Activated T-cell treated with anti-CD3 and anti-CD28 coated beads for 1 hour (primary cell): Measurements from ENCODE around the gene CSNK2B.

Experiments
- DNase-seq: peaks from one replicate; pipeline ENCODE4 v3.0.0-alpha.2; 2020; ENCODE audit warnings: low read depth

The CSNK2B gene

DNA sequence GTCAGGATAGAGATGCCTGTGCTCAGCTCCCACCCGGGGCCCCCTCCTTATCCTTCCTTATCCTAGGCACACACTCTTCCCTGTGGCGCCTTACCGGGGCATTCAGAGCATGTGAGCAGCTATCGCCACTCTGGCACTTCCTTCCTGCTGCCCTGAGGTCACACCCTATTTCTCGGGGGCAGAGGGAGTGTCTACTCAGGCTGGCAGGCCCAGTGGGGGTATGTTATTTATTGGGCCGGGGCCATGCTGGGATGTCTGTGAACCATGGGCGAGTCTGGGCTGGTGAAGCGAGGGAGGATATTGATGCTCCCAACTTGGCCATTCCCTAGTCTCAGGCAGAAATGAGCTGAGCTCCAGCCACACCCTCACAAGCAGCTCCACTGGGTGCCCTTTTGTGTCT is 45.4 kb downstream of the CSNK2B start:
- DNase-seq: no peak

DNA sequence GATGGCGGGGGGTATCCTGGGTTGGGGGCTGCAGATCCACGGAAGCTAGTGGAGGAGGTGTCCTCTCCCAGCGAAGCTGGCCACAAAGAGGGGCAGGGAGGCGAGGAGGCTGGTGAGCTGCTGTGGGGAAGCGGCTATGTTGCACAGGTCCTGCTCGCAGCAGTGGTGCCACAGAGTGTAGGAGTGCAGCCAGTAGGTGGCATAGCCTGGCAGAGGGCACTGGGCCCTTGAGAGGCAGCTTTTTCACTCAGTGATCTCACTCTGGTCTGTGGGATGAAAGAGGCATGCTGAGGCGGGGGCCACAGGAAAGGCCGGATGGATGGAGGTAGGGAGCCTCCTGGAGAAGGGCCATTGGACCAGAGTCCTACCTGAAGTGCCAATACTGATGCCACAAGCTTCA is 46.4 kb downstream of the CSNK2B start:
- DNase-seq: no peak

DNA sequence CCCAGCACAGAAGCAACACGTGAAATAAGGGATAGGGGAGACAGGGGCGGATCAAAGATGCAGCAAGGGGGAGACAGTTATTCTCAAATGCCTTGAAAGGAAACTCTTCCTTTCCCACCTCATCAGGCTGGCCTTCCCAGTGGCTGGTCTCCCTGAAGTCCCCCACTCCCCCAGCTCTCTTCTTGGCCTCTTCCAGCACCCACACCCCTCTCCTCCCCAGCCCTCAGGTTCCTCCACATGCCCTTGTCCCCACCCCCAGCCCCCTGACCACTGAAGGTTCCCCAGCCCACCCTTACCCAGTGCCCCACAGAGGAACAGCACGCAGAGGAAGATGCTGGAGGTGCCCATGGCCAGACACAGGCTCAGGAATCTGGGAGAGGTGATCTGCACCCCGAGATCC is 47.6 kb downstream of the CSNK2B start:
- DNase-seq: no peak

DNA sequence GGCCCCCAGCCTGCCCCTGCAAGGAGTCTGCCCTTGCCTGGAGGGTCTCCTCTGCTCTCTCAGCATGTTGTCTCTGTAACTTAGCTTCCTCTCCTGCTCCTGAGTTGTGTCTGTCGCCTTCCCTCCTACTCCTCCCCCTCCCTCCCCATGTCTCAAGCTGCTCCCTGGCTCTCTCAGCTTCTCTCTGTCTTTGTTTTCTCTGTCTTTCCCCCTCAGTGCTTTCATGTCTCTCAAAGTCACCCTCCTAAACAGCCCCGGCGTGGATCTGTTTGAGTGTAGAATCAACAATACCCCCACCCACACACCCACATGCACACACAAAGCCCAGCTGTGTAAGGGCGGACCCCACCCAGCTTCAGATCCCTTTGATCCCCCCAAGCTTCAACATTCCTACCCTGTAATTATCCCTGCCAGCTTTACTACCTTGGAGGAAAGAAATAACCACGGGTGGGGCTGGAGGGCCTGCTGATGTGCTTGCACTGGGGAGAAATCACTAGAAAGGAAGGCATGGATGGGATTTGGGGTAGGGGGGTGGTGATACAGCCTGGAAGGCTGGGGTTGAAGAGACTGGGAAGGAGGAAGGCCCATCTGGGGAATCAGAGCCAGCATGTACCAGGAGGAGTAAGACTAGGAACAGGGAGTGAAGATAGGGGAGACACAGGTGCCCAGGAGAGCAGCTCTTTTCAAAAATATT is 48.3 kb downstream of the CSNK2B start:
- DNase-seq: no peak

DNA sequence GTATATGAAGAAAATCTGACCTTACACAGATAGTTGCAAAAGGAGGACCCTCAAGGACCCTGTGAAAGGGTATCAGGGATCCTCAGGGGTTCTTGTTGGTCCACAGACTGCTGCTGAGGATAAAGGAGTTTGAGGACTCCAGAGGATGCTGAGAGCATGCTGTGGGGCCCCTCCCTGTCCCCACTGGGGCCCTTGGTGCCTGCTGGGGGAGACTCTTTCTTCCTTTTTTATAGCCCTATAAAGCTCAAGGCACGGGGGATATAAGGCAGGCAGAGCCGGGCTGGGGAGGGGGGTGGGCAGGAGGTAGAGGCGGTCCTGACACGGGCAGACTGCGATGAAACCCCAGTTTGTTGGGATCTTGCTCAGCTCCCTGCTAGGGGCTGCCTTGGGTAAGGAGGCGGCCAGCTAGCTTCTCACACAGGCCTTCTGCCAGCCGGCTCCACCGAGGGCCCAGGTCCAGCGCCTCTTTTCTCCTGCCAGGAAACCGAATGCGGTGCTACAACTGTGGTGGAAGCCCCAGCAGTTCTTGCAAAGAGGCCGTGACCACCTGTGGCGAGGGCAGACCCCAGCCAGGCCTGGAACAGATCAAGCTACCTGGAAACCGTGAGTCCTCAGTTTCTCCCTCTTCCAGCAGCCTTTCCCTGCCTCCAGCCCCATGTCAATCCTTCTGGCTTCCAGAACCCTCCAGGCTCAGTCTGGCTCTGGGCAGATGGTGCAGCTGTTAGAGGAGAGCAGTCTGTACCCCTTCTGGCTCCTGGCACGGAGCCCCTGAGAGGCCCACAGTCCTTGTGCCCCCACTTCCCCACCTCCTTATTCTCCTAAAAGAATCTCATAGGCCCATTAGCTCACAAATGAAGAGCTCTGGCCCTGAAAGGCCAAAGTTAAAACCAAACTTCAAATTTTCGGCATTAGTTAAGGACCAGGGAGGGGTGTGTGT is 49.4 kb downstream of the CSNK2B start, which contains the start of gene LY6G6D:
LY6G6D (plus strand) TSS at position 327 of the 937 bp plus-strand sequence; CDS start at position 335, 8 bp downstream.
- no peak for DNase-seq

DNA sequence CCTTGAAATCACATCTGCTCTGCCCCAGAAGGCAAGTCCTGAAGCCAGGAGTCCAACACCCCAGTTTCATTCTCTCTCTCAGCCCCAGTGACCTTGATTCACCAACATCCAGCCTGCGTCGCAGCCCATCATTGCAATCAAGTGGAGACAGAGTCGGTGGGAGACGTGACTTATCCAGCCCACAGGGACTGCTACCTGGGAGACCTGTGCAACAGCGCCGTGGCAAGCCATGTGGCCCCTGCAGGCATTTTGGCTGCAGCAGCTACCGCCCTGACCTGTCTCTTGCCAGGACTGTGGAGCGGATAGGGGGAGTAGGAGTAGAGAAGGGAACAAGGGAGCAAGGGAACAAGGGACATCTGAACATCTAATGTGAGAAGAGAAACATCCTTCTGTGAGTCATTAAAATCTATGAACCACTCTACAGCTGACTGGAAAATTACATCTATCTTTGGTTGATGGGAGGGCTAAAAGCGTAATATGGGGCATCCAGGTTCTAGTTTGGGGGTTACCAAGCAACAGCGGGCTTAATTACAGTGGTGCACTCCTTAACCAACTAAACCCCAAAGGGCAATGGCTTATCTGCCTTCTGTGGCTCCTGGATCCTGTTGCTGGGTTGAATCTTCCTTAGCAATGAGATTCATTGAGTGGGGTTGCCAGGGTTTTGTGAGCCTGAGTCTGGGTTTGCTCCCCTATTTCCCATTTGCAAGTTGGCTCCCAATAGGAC is 51.8 kb downstream of the CSNK2B start:
- DNase-seq: no peak

DNA sequence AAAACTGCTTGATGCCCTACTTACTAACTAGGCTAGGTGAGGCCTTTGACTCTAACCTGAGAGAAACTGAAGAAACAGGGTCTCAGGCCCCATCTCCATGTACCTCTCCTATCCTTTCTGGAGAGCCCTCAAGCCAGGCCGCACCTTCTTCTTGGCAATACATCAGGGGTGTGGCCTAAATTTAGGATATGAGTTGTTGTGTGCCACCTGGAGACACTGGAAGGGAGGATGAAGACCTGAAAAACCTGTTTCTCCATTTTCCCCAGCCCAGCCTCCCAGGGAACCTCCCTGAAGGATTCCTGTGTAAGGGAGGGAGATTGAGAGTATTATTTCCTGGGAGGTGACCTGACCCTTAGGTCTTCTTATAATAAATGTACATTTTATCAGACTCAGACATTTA is 52.4 kb downstream of the CSNK2B start:
- DNase-seq: no peak

DNA sequence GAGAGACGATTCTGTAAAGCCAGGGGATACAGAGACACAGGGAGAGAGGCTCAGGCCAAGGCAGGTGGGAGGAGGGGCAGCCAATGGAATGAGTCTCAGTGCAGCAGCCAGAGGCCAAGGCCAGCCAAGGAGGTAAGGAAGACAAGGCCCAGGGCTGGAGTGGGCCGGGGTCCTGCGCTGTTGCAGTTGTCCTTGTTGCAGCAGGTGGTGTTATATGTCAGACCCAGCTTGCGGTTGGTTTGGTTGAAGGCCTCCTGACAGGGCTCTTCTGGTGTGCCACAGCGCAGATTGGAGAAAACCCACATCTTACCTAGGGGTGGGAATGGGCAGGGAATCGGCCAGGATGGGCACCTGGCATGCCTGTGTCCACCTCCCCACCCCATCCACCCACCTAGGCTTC is 53.1 kb downstream of the CSNK2B start:
- no peak for DNase-seq
